Measurements from ENCODE around the gene P3R3URF.

The P3R3URF gene

DNA sequence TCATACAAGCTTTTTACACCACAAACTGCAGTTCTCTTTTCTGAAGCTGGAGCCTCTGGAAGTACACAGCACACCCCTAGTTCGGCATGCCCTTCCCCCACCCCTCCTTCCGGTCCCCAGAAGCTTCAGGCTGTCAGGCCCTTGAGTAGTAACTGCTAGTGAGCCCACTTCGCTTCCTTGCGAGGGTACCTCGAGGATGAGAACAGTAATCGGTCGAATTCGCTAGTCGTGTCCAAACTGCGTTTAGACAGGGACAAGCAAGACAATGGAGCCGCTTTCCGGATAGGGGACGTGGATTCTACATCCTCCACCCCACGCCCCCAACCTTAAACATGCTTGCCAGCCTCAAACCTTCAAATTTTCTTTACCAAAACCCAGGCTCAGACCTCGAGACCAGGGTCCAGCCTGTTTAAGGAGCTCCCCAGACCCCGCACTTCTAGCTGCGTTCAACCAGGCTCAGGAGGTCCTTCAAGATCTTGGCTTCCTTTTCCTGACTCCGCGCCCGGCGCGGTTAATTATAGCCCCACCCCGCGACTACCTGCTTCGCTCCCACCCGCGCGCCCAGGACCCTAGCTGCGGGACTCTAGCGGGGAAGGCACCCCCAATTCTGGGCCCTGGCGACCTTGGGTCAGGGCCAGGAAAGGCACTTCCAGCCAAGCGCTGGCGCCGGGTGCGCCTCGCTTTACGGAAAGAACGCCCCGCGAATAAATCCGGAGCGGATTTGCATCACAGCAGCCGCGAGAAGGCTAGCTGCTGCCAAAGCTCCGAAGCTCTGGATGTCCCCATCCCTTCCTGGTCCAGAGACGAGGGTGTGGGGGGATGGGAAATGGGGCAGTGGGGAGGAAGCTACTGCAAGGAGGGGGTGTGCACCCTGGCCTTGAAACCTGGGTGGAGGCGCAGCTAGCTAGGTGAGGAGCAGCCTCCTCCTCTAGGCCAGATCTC lies 9.5 kb downstream of the P3R3URF start:
- Mint-ChIP-seq H3K4me1 (peaks cover 20% of the 10 kb centered on the region), H3K4me3 (peak overlapping the region; percentile 77 to 94), H3K27me3 (peaks cover 17% of the 10 kb centered on the region), H3K27ac (peak overlapping the region; percentile 94 to 95), H3K9me3 (no peaks in the 10 kb centered on the region)
- ATAC-seq (peak; percentile 77), DNase-seq (peak; percentile 40 to 54)

DNA sequence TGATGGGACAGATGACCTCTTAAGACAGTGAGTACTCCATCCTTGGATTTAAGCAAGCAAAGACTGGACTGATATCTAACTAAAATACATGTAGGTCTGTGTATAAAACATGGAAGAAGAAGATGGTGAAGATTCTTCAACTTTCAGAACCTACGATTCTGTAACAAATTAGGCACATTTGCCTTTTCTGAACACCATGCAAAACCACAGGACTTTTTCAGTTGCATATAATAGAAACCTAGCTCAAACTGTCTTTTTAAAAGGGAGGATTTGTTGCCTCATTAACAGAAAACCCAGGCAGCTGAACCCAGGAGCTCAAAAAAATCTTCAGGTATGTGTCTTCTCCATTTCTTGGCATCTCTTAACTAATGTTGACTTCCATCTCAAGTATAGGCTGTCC lies 16.1 kb downstream of the P3R3URF start:
- Mint-ChIP-seq H3K27ac (no peak overlapping the region), H3K27me3 (no peaks in the 10 kb centered on the region), H3K4me1 (no peaks in the 10 kb centered on the region), H3K4me3 (no peak overlapping the region), H3K9me3 (no peaks in the 10 kb centered on the region)
- ATAC-seq: no peak
- DNase-seq: no peak

DNA sequence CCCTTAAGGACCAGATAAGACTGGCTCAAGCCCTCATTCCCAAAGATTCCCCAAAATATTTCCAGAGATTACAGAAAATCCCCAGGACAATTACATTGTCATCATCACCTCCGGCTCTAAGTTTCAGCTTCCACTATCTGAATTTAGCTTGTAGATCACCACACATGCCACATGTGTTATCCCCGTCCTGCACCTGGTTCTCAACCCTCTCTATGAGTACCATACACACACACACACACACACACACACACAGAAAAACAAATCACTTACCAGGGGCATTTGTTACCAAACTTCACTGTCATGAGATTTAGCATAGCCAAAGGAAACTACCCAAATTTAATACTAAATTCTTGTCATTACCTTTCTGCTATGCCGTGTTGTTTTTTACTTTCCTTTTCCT lies 16.8 kb downstream of the P3R3URF start:
- DNase-seq (no peak), ATAC-seq (no peak)
- Mint-ChIP-seq H3K27me3 (no peaks in the 10 kb centered on the region), H3K4me3 (no peak overlapping the region), H3K9me3 (no peaks in the 10 kb centered on the region), H3K27ac (no peak overlapping the region), H3K4me1 (no peaks in the 10 kb centered on the region)

DNA sequence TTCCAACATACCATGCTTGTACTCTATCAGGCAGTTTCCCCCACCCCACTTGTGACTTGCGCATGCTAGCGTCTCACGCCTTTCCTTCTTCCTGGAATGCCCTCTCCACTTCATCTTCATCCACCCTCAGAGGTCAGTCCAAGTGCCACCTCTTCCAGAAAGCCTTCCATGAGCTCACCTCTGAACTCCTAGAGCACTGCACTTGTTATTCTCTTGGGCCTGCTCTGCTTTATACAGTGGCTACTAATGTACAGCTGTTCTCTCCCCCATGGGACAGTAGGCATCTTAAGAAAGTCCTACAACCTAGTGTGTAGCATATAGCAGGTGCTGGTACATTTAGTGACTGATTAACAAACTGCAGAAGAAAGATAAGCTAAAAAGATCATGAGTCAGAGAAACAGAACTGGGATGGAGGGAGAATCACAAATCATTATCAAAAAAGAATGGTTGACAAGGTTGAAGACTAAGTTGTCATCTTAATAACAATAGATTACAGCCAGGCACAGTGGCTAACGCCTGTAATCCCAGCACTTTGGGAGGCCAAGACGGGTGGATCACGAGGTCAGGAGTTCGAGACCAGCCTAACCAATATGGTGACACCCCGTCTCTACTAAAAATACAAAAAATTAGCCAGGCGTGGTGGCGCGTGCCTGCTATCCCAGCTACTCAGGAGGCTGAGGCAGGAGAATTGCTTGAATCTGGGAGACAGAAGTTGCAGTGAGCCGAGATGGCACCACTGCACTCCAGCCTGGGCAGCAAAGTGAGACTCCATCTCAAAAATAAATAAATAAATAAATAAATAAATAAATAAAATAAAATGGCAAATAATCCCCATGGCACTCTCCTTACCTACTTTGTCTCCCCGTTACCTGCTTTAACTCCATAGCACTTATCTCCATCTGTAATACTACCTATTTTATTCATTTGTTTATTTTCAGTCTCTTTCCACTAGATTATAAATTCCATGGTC lies 17.7 kb downstream of the P3R3URF start:
- no peak for DNase-seq
- Mint-ChIP-seq H3K4me3 (no peak overlapping the region), H3K4me1 (no peaks in the 10 kb centered on the region), H3K27ac (no peak overlapping the region), H3K9me3 (no peaks in the 10 kb centered on the region), H3K27me3 (no peaks in the 10 kb centered on the region)
- ATAC-seq: no peak

GRCh38 chr1:46157916-46158311 lies 18.4 kb downstream of the P3R3URF start:
- Mint-ChIP-seq H3K27ac (no peak overlapping the region), H3K4me3 (no peak overlapping the region), H3K9me3 (no peaks in the 10 kb centered on the region), H3K27me3 (no peaks in the 10 kb centered on the region), H3K4me1 (no peaks in the 10 kb centered on the region)
- ATAC-seq: no peak
- DNase-seq: no peak

- Mint-ChIP-seq H3K4me3 (no peak overlapping the region), H3K27me3 (no peaks in the 10 kb centered on the region), H3K27ac (no peak overlapping the region), H3K9me3 (no peaks in the 10 kb centered on the region), H3K4me1 (no peaks in the 10 kb centered on the region)
- DNase-seq (no peak), ATAC-seq (no peak)
These were observed 22.6 kb downstream of the P3R3URF start for GRCh38 chr1:46153732-46154131.

DNA sequence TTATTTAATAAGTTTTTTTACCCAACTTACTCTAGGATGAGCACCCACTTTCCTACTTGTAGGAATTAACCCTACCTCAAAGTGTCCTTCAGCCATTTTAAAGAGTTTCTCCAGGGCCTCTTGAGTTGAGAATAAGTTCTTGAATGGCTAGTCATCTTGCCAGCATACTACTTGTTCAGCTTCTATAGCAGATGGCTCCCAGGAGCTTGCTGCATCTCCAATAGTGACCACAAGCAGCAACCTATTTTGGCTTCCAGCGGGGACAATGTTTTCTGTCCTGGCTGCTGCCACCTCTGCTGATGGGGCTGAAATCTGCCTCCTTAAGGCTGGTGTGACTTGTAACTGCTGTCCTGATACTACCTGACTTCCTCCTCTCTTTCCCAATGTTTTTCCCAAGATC lies 23.1 kb downstream of the P3R3URF start:
- no peak overlapping the region for H3K4me3 Mint-ChIP-seq
- no peaks in the 10 kb centered on the region for H3K9me3 Mint-ChIP-seq
- H3K4me1 Mint-ChIP-seq: no peaks in the 10 kb centered on the region
- no peak for ATAC-seq
- no peak overlapping the region for H3K27ac Mint-ChIP-seq
- no peaks in the 10 kb centered on the region for H3K27me3 Mint-ChIP-seq
- DNase-seq: no peak

DNA sequence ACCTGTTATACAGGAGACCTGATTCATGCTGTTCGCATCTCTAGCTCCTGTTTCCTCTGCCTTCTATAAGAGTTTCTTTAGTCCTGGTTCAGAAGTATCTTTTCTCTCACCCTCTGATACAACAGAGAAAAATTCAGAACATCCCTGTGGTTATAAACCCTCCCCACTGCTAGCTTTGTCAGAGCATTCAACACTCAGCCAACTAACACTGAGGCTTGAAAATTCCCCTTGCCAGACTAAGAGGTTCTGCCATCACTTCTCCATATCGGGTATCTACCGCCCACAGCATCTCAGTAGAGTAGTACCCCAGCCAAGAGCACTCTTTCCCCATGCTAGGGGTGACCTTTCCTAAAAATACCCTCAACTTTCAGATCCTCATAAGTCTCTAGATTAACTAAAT lies 24.3 kb downstream of the P3R3URF start:
- no peaks in the 10 kb centered on the region for H3K4me1 Mint-ChIP-seq
- DNase-seq (no peak), ATAC-seq (no peak)
- H3K4me3 Mint-ChIP-seq: no peak overlapping the region
- no peaks in the 10 kb centered on the region for H3K9me3 Mint-ChIP-seq
- no peaks in the 10 kb centered on the region for H3K27me3 Mint-ChIP-seq
- no peak overlapping the region for H3K27ac Mint-ChIP-seq

- Mint-ChIP-seq H3K27me3 (no peaks in the 10 kb centered on the region), H3K4me3 (no peak overlapping the region), H3K27ac (no peak overlapping the region), H3K9me3 (no peaks in the 10 kb centered on the region), H3K4me1 (no peaks in the 10 kb centered on the region)
- DNase-seq (no peak), ATAC-seq (no peak)
These were observed 26.2 kb downstream of the P3R3URF start for GRCh38 chr1:46150085-46150484.

GRCh38 chr1:46148318-46148717 lies 28.0 kb downstream of the P3R3URF start:
- Mint-ChIP-seq H3K27me3 (no peaks in the 10 kb centered on the region), H3K4me3 (no peak overlapping the region)

GRCh38 chr1:46137916-46138315 lies 38.4 kb downstream of the P3R3URF start:
- DNase-seq (no peak), ATAC-seq (no peak)
- H3K4me3 Mint-ChIP-seq: no peak overlapping the region
- peaks cover 21% of the 10 kb centered on the region for H3K4me1 Mint-ChIP-seq
- H3K27me3 Mint-ChIP-seq: peaks cover 31% of the 10 kb centered on the region
- no peak overlapping the region for H3K27ac Mint-ChIP-seq
- no peaks in the 10 kb centered on the region for H3K9me3 Mint-ChIP-seq

More at GRCh38 chr1:46148318-46148717, 28.0 kb downstream of the P3R3URF start:
- Mint-ChIP-seq H3K27ac (no peak overlapping the region), H3K9me3 (no peaks in the 10 kb centered on the region), H3K4me1 (no peaks in the 10 kb centered on the region)
- no peak for DNase-seq
- ATAC-seq: no peak

GRCh38 chr1:46136711-46137110 lies 39.6 kb downstream of the P3R3URF start:
- Mint-ChIP-seq H3K4me3 (no peak overlapping the region), H3K27ac (no peak overlapping the region), H3K9me3 (no peaks in the 10 kb centered on the region), H3K27me3 (peaks cover 43% of the 10 kb centered on the region), H3K4me1 (peaks cover 33% of the 10 kb centered on the region)
- ATAC-seq (no peak), DNase-seq (no peak)

GRCh38 chr1:46134660-46135331 lies 41.5 kb downstream of the P3R3URF start:
- Mint-ChIP-seq H3K27me3 (peaks cover 62% of the 10 kb centered on the region), H3K27ac (no peak overlapping the region)
- no peak for ATAC-seq

DNA sequence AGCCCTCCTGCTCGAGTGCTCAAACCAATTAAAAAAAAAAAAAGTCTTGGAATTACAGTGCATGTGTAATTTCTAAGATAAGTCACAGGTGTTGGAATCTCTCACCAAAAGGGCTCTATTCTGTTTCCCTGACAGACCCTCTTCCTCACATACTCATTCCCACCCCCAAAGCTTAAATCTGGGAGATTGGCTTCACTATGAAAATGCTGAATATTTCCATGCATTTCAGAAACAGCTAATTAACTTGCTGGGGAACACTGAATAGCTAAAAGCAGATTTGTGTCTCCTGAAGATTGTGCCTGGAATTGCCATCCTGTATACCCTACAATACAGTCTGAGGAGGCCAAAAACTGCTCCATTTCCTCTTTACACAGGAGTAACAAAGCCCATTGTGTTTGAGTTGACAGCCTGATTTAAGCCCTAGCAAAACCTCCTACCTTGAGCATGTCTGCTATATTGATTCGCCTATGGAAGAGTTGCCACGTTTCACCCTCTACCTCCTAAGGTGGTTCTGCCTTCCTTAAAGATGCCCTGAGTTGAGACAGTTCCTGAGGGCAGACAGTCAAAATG lies 42.4 kb downstream of the P3R3URF start:
- Mint-ChIP-seq H3K27ac (no peak overlapping the region), H3K9me3 (no peaks in the 10 kb centered on the region), H3K4me1 (peaks cover 41% of the 10 kb centered on the region), H3K4me3 (peak overlapping the region; percentile 92 to 98), H3K27me3 (peaks cover 72% of the 10 kb centered on the region)
- DNase-seq (no peak), ATAC-seq (no peak)

More at GRCh38 chr1:46134660-46135331, 41.5 kb downstream of the P3R3URF start:
- DNase-seq: no peak
- Mint-ChIP-seq H3K4me1 (peaks cover 41% of the 10 kb centered on the region), H3K4me3 (no peak overlapping the region), H3K9me3 (no peaks in the 10 kb centered on the region)

- ATAC-seq (peak; percentile 74), DNase-seq (no peak)
- H3K27ac Mint-ChIP-seq: peak overlapping the region in 1 of 2 donors; percentile 99
- H3K4me3 Mint-ChIP-seq: peak overlapping the region; percentile 92 to 98
- H3K4me1 Mint-ChIP-seq: peaks cover 41% of the 10 kb centered on the region
- H3K27me3 Mint-ChIP-seq: peaks cover 76% of the 10 kb centered on the region
- no peaks in the 10 kb centered on the region for H3K9me3 Mint-ChIP-seq
These were observed 43.1 kb downstream of the P3R3URF start for GRCh38 chr1:46133181-46133658.

All from stimulated activated naive CD8-positive, alpha-beta T cell treated with anti-CD3 and anti-CD28 coated beads, Interleukin-15, amount 100 ng/mL, for 72 hours (primary cell).